HepG2 (cell line): ENCODE results near the gene LIN28B. TPM values are rescaled to one million over a fixed set of nuclear protein-coding genes. Genes with fewer than 3 reads are reported as not detected.

Experiments used
- CBFB ChIP-seq: sonication (generic); formaldehyde crosslinking; IDR thresholded peaks from 2 replicates; pipeline ENCODE4 v1.4.0; 2020; ENCODE audit warnings: missing genetic modification reagents
- HES4 ChIP-seq: sonication (generic); formaldehyde crosslinking; IDR thresholded peaks from 2 replicates; pipeline ENCODE4 v1.9.0; 2021; ENCODE audit warnings: mild to moderate bottlenecking, missing genetic modification reagents, borderline replicate concordance
- KMT2A ChIP-seq: sonication (generic); formaldehyde crosslinking; IDR thresholded peaks from 2 replicates; pipeline ENCODE4 v1.4.0; 2020; ENCODE audit warnings: missing genetic modification reagents
- MED8 ChIP-seq: sonication (generic); formaldehyde crosslinking; IDR thresholded peaks from 2 replicates; pipeline ENCODE4 v1.8.1; 2023; ENCODE audit warnings: mild to moderate bottlenecking, missing genetic modification reagents; ENCODE audit not compliant: insufficient replicate concordance
- MIXL1 ChIP-seq: IDR thresholded peaks from 2 replicates; pipeline ENCODE4 v1.6.1; 2016
- MXI1 ChIP-seq: IDR thresholded peaks from 3 replicates; pipeline ENCODE4 v1.6.1; 2012; ENCODE audit warnings: low read depth, low read length, inconsistent platforms, borderline replicate concordance
- NR3C1 ChIP-seq: sonication (generic); formaldehyde crosslinking; IDR thresholded peaks from 2 replicates; pipeline ENCODE4 v1.4.0; 2020; ENCODE audit warnings: missing genetic modification reagents
- PHF21A ChIP-seq: sonication (generic); formaldehyde crosslinking; IDR thresholded peaks from 2 replicates; pipeline ENCODE4 v1.5.0; 2020; ENCODE audit warnings: mild to moderate bottlenecking, missing genetic modification reagents
- PLRG1 ChIP-seq: fragments of 450-650 bp; conservative IDR thresholded peaks from 2 replicates; pipeline ENCODE4 v1.6.1; 2016
- SALL1 ChIP-seq: sonication (generic); formaldehyde crosslinking; IDR thresholded peaks from 2 replicates; pipeline ENCODE4 v1.8.0; 2022; ENCODE audit warnings: mild to moderate bottlenecking, missing genetic modification reagents
- ZC3H13 ChIP-seq: sonication (generic); formaldehyde crosslinking; IDR thresholded peaks from 2 replicates; pipeline ENCODE4 v1.8.1; 2023; ENCODE audit warnings: mild to moderate bottlenecking, missing genetic modification reagents, moderate library complexity
- ZKSCAN5 ChIP-seq: sonication (generic); formaldehyde crosslinking; IDR thresholded peaks from 2 replicates; pipeline ENCODE4 v1.5.1; 2020; ENCODE audit warnings: mild to moderate bottlenecking, missing genetic modification reagents
- ZNF550 ChIP-seq: sonication (generic); formaldehyde crosslinking; IDR thresholded peaks from 2 replicates; pipeline ENCODE4 v1.4.0; 2020; ENCODE audit warnings: mild to moderate bottlenecking, missing genetic modification reagents, borderline replicate concordance
- ZNF761 ChIP-seq: sonication (generic); formaldehyde crosslinking; conservative IDR thresholded peaks from 2 replicates; pipeline ENCODE4 v1.4.0; 2020; ENCODE audit warnings: mild to moderate bottlenecking, missing genetic modification reagents
- ZNF790 ChIP-seq: sonication (generic); formaldehyde crosslinking; IDR thresholded peaks from 2 replicates; pipeline ENCODE4 v1.8.0; 2022; ENCODE audit warnings: missing genetic modification reagents, mild to moderate bottlenecking, borderline replicate concordance
- polyA plus RNA-seq, 8 experiments: library from polyadenylated mRNA; depleted of rRNA in 3 of 8; stranded (reverse) in 7 of 8; unstranded in 1 of 8; fragments of >200 nt; fragmentation: Illumina TruSeq in 4 of 8; extraction: Trizol in 4 of 8; gene quantifications; 2 replicates each; pipeline versions ENCODE4 v1.2.1 to v1.2.3, GENCODE V29; 2011 to 2016; ENCODE audit warnings: low read depth in 4 of 8, missing spikeins in 1 of 8, mixed read lengths in 1 of 8; ENCODE audit not compliant: insufficient read depth in 1 of 8
- total RNA-seq, 5 experiments: library from RNA; depleted of rRNA; stranded (reverse); fragments of >200 nt; fragmentation: Illumina TruSeq; extraction: Trizol; gene quantifications; 2 replicates each; pipeline ENCODE4 v1.2.3, GENCODE V29; 2016; ENCODE audit warnings: low read depth in 1 of 5
- TF ChIP-seq, protein P1 (sequence below), 2 experiments: sonication (generic) in 1 of 2; formaldehyde crosslinking in 1 of 2; IDR thresholded peaks; 2 replicates each; pipeline versions ENCODE4 v1.6.1 to v1.9.0; 2014 to 2022; ENCODE audit warnings: antibody characterized with exemption in 1 of 2, borderline replicate concordance in 1 of 2, inconsistent platforms in 1 of 2, low read depth in 1 of 2, missing genetic modification reagents in 1 of 2
- TF ChIP-seq, protein P2 (sequence below): sonication (generic); formaldehyde crosslinking; IDR thresholded peaks from 2 replicates; pipeline ENCODE4 v1.5.1; 2020; ENCODE audit warnings: mild to moderate bottlenecking, missing genetic modification reagents, moderate library complexity
- TF ChIP-seq, protein P3 (sequence below): IDR thresholded peaks from 2 replicates; pipeline ENCODE4 v1.6.1; 2012; ENCODE audit warnings: inconsistent platforms
- TF ChIP-seq, protein P4 (sequence below): sonication (generic); formaldehyde crosslinking; IDR thresholded peaks from 2 replicates; pipeline ENCODE4 v1.4.0; 2020; ENCODE audit warnings: mild to moderate bottlenecking, missing genetic modification reagents

Gene LIN28B
- total and polyA plus RNA-seq, 2 of the 13 experiments (the other 11 are each of a cell fraction or from before 2014, with no cell fraction given) = 14.5 to 56.8 TPM

DNA sequence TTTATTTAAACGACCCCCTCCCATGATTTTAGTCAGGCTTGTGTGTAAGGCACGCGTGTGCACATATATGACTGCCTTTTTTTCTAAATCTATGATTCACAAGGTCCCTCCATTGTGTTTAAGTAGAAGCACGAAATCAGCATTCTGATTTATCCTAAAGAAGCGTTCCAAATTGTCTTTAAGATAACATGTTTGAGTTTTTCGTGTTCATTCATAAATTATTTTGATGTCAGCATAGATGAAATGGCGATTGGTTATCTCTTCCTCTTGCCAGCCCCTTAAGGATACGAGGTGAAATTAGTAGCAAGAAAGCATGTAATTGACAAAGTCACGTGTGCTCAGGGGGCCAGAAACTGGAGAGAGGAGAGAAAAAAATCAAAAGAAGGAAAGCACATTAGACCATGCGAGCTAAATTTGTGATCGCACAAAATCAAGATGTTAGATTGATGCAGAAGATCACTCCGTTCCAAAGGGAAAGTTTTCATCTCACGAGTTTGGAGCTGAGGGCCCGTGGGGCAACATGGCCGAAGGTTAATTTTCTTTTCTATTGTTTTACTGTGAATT lies at the start of gene LIN28B (continued):
- TF ChIP-seq ZC3H13 (CRISPR knock-in tag) (no peak), CBFB (no peak), MXI1 (no peak), NR3C1 (CRISPR knock-in tag) (no peak), SALL1 (CRISPR knock-in tag) (no peak), ZKSCAN5 (CRISPR knock-in tag) (no peak), ZNF761 (CRISPR knock-in tag) (no peak), KMT2A (CRISPR knock-in tag) (0 out of 2 replicates have a peak, but pooled peaks have one; percentile 18), ZNF790 (no peak), PHF21A (0 out of 2 replicates have a peak, but pooled peaks have one; percentile 8), MIXL1 (CRISPR knock-in tag) (peak; percentile 7; the same call in 1 of the 2 replicates), PLRG1 (no peak), HES4 (CRISPR knock-in tag) (no peak), ZNF550 (CRISPR knock-in tag) (no peak), MED8 (CRISPR knock-in tag) (no peak)
- TF ChIP-seq, protein P1, sequence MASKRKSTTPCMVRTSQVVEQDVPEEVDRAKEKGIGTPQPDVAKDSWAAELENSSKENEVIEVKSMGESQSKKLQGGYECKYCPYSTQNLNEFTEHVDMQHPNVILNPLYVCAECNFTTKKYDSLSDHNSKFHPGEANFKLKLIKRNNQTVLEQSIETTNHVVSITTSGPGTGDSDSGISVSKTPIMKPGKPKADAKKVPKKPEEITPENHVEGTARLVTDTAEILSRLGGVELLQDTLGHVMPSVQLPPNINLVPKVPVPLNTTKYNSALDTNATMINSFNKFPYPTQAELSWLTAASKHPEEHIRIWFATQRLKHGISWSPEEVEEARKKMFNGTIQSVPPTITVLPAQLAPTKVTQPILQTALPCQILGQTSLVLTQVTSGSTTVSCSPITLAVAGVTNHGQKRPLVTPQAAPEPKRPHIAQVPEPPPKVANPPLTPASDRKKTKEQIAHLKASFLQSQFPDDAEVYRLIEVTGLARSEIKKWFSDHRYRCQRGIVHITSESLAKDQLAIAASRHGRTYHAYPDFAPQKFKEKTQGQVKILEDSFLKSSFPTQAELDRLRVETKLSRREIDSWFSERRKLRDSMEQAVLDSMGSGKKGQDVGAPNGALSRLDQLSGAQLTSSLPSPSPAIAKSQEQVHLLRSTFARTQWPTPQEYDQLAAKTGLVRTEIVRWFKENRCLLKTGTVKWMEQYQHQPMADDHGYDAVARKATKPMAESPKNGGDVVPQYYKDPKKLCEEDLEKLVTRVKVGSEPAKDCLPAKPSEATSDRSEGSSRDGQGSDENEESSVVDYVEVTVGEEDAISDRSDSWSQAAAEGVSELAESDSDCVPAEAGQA (IDR thresholded peaks at IDR 0.05; ENCODE audit: low read depth) = no peak
- TF ChIP-seq, protein P1 (CRISPR knock-in tag; IDR thresholded peaks at IDR 0.05; ENCODE audit: borderline replicate concordance) = 0 out of 2 replicates have a peak, but pooled peaks have one; percentile 26
- TF ChIP-seq, protein P2, sequence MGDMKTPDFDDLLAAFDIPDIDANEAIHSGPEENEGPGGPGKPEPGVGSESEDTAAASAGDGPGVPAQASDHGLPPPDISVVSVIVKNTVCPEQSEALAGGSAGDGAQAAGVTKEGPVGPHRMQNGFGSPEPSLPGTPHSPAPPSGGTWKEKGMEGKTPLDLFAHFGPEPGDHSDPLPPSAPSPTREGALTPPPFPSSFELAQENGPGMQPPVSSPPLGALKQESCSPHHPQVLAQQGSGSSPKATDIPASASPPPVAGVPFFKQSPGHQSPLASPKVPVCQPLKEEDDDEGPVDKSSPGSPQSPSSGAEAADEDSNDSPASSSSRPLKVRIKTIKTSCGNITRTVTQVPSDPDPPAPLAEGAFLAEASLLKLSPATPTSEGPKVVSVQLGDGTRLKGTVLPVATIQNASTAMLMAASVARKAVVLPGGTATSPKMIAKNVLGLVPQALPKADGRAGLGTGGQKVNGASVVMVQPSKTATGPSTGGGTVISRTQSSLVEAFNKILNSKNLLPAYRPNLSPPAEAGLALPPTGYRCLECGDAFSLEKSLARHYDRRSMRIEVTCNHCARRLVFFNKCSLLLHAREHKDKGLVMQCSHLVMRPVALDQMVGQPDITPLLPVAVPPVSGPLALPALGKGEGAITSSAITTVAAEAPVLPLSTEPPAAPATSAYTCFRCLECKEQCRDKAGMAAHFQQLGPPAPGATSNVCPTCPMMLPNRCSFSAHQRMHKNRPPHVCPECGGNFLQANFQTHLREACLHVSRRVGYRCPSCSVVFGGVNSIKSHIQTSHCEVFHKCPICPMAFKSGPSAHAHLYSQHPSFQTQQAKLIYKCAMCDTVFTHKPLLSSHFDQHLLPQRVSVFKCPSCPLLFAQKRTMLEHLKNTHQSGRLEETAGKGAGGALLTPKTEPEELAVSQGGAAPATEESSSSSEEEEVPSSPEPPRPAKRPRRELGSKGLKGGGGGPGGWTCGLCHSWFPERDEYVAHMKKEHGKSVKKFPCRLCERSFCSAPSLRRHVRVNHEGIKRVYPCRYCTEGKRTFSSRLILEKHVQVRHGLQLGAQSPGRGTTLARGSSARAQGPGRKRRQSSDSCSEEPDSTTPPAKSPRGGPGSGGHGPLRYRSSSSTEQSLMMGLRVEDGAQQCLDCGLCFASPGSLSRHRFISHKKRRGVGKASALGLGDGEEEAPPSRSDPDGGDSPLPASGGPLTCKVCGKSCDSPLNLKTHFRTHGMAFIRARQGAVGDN (CRISPR knock-in tag) = no peak
- TF ChIP-seq, protein P3, sequence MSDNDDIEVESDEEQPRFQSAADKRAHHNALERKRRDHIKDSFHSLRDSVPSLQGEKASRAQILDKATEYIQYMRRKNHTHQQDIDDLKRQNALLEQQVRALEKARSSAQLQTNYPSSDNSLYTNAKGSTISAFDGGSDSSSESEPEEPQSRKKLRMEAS = peak; percentile 50; the same call in 1 of the 2 replicates
- TF ChIP-seq, protein P4, sequence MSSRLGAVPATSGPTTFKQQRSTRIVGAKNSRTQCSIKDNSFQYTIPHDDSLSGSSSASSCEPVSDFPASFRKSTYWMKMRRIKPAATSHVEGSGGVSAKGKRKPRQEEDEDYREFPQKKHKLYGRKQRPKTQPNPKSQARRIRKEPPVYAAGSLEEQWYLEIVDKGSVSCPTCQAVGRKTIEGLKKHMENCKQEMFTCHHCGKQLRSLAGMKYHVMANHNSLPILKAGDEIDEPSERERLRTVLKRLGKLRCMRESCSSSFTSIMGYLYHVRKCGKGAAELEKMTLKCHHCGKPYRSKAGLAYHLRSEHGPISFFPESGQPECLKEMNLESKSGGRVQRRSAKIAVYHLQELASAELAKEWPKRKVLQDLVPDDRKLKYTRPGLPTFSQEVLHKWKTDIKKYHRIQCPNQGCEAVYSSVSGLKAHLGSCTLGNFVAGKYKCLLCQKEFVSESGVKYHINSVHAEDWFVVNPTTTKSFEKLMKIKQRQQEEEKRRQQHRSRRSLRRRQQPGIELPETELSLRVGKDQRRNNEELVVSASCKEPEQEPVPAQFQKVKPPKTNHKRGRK (CRISPR knock-in tag) = no peak
